ENCODE measurements around the gene CPPED1. TPM values are rescaled to one million over a fixed set of nuclear protein-coding genes. Genes with fewer than 3 reads are reported as not detected.

CPPED1 gene
- polyA plus RNA-seq, 3 donors, result 100 to 292 (median 259) TPM

DNA sequence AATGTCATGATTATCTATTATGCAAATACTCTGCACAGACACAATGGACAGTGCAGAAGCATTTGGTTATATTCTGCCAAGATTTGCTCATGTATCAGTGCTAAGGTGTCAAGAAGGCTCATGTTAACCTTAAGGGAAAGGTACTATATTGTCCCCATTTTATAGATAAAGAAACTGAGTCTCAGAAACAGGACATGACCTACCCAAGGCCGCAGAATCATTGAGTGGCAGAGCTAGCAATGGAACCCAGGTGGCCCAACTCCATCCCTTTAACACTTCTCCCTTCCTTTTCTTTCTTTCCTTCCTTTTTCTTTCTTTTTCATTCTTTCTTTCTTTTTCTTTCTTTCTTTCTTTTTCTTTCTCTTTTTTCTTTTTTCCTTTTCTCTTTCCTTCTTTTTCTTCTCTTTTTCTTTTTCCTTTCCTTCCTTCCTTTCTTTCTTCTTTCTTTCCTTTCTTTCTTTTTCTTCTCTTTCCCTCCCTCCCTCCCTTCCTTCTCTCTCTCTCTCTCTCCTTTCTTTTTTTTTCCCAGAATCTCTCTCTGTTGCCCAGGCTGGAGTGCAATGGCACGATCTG lies 149.8 kb downstream of the CPPED1 start:
- H3K4me3 ChIP-seq (replicated peaks in 1 of 3; ENCODE audit: low read depth in 2 of 3, low read length in 3 of 3), result no peak overlapping the region
- no peak for DNase-seq
- H3K9me3 ChIP-seq (replicated peaks in 1 of 2; ENCODE audit: control insufficient read depth in 1 of 2, insufficient read depth in 1 of 2, low read length in 2 of 2), result peaks cover 0 to 8% of the 10 kb centered on the region in 2 donors
- H3K36me3 ChIP-seq (replicated peaks in 1 of 2; ENCODE audit: control insufficient read depth in 1 of 2, insufficient read depth in 2 of 2, low read length in 2 of 2), result peaks cover 0 to 5% of the 10 kb centered on the region in 2 donors
- no peak overlapping the region for H3K27ac Mint-ChIP-seq
- peaks cover 5 to 13% (median 6%) of the 10 kb centered on the region in 7 donors for H3K9me3 Mint-ChIP-seq
- H3K4me1 Mint-ChIP-seq, result no peaks in the 10 kb centered on the region
- no peak overlapping the region for H3K27ac ChIP-seq (ENCODE audit: low read depth in 1 of 2, low read length in 2 of 2)
- intact Hi-C loops (cut with micrococcal nuclease), result no loop called here
- peaks cover 3 to 7% (median 5%) of the 10 kb centered on the region in 3 donors for H3K27me3 Mint-ChIP-seq (ENCODE audit: low read depth in 3 of 3)
- no peak for TF ChIP-seq CTCF (IDR thresholded peaks at IDR 0.05)
- H3K27me3 ChIP-seq (ENCODE audit: control insufficient read depth in 2 of 2, insufficient read depth in 2 of 2, low read length in 2 of 2), result no peaks in the 10 kb centered on the region
- no peaks in the 10 kb centered on the region for H3K79me2 ChIP-seq (ENCODE audit: insufficient read depth, low read length)
- 89% methylated on average over 1 of the region's 2 CpGs for WGBS (ENCODE audit: insufficient coverage)
- no peak overlapping the region for H3K4me2 ChIP-seq (replicated peaks; ENCODE audit: extremely low read depth, low read length, poor library complexity, severe bottlenecking)
- H4K20me1 ChIP-seq (ENCODE audit: insufficient read depth, low read length), result peaks cover 21% of the 10 kb centered on the region
- no peaks in the 10 kb centered on the region for H3K4me1 ChIP-seq (ENCODE audit: control insufficient read depth in 1 of 2, insufficient read depth in 2 of 2, low read length in 2 of 2)
- no peak overlapping the region for H3K4me3 Mint-ChIP-seq
- no peak overlapping the region for H3K9ac ChIP-seq (ENCODE audit: insufficient read depth, low read length, poor library complexity, severe bottlenecking)
- no peak overlapping the region for H2AFZ ChIP-seq (ENCODE audit: insufficient read depth, low read depth, low read length, poor library complexity, severe bottlenecking)
- H3K36me3 Mint-ChIP-seq, result peaks cover 1 to 9% of the 10 kb centered on the region in 2 donors

DNA sequence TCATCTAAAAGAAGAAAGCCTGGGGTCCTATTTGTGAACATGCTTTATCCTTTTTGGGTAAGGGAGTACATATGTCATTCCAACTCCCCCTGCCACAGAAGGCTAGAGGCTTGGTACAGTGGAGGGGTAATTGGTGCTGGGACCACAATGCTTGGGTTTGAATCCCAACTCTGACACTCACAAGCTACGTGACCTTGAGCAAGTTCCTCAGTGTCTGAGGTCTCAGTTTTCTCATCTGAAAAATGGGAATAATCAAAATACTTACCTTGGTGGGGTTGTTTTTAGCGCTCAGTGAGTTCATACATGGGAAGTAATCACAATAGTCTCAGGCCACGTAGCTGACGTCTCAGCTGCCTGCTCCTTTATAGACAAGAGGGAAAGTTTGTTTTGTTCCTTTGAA lies 150.8 kb downstream of the CPPED1 start:
- no peaks in the 10 kb centered on the region for H3K4me1 ChIP-seq (ENCODE audit: control insufficient read depth in 1 of 2, insufficient read depth in 2 of 2, low read length in 2 of 2)
- H4K20me1 ChIP-seq (ENCODE audit: insufficient read depth, low read length), result peaks cover 11% of the 10 kb centered on the region
- Mint-ChIP-seq H3K27ac (no peak overlapping the region), H3K4me1 (no peaks in the 10 kb centered on the region), H3K36me3 (no peaks in the 10 kb centered on the region), H3K27me3 (ENCODE audit: low read depth in 3 of 3) (peaks cover 1 to 7% (median 5%) of the 10 kb centered on the region in 3 donors), H3K9me3 (peaks cover 0 to 8% (median 2%) of the 10 kb centered on the region in 7 donors), H3K4me3 (no peak overlapping the region)
- no peak overlapping the region for H3K4me2 ChIP-seq (replicated peaks; ENCODE audit: extremely low read depth, low read length, poor library complexity, severe bottlenecking)
- no peak for TF ChIP-seq CTCF (IDR thresholded peaks at IDR 0.05)
- no peaks in the 10 kb centered on the region for H3K79me2 ChIP-seq (ENCODE audit: insufficient read depth, low read length)
- intact Hi-C loops (cut with micrococcal nuclease), result no loop called here
- 100% methylated on average over 1 of the region's 4 CpGs for WGBS (ENCODE audit: insufficient coverage)
- H3K9ac ChIP-seq (ENCODE audit: insufficient read depth, low read length, poor library complexity, severe bottlenecking), result no peak overlapping the region
- no peaks in the 10 kb centered on the region for H3K9me3 ChIP-seq (replicated peaks in 1 of 2; ENCODE audit: control insufficient read depth in 1 of 2, insufficient read depth in 1 of 2, low read length in 2 of 2)
- H3K27me3 ChIP-seq (ENCODE audit: control insufficient read depth in 2 of 2, insufficient read depth in 2 of 2, low read length in 2 of 2), result no peaks in the 10 kb centered on the region
- no peak for DNase-seq
- H2AFZ ChIP-seq (ENCODE audit: insufficient read depth, low read depth, low read length, poor library complexity, severe bottlenecking), result no peak overlapping the region
- no peak overlapping the region for H3K4me3 ChIP-seq (replicated peaks in 1 of 3; ENCODE audit: low read depth in 2 of 3, low read length in 3 of 3)
- H3K36me3 ChIP-seq (replicated peaks in 1 of 2; ENCODE audit: control insufficient read depth in 1 of 2, insufficient read depth in 2 of 2, low read length in 2 of 2), result no peaks in the 10 kb centered on the region
- H3K27ac ChIP-seq (ENCODE audit: low read depth in 1 of 2, low read length in 2 of 2), result no peak overlapping the region
